ENCODE measurements around the gene MRPS2. TPM values are rescaled to one million over a fixed set of nuclear protein-coding genes. Genes with fewer than 3 reads are reported as not detected.

MRPS2 gene
- total RNA-seq, 1 donor from 2014 or later: 23.4 TPM

GRCh38 chr9:135494791-135495559 is 5.5 kb upstream of the MRPS2 start:
- peaks cover 2% of the 10 kb centered on the region for H3K36me3 Mint-ChIP-seq
- Histone ChIP-seq H3K9ac (no peak overlapping the region), H3K4me3 (no peak overlapping the region), H3K9me3 (ENCODE audit: low read depth) (no peaks in the 10 kb centered on the region), H3K4me2 (no peak overlapping the region), H3K4me1 (no peaks in the 10 kb centered on the region), H3K27ac (no peak overlapping the region), H3F3A (ENCODE audit: low read depth) (peaks cover 10% of the 10 kb centered on the region), H3K27me3 (peaks cover 12% of the 10 kb centered on the region), H3K36me3 (no peaks in the 10 kb centered on the region), H4K20me1 (ENCODE audit: low read depth) (peaks cover 11% of the 10 kb centered on the region), H2AFZ (replicated peaks) (no peak overlapping the region), H3K79me2 (ENCODE audit: low read depth) (no peaks in the 10 kb centered on the region)
- H3K9me3 Mint-ChIP-seq: no peaks in the 10 kb centered on the region
- H3K4me3 Mint-ChIP-seq: no peak overlapping the region
- H3K4me1 Mint-ChIP-seq: peaks cover 6% of the 10 kb centered on the region
- TF ChIP-seq CTCF (IDR thresholded peaks at IDR 0.05) (no peak), EZH2phosphoT487 (IDR thresholded peaks at IDR 0.05) (no peak), EZH2 (IDR thresholded peaks at IDR 0.05) (no peak)
- H3K27me3 Mint-ChIP-seq (ENCODE audit: insufficient read depth, low read depth): no peaks in the 10 kb centered on the region
- no peak overlapping the region for H3K27ac Mint-ChIP-seq
- no peak for DNase-seq (ENCODE audit: low spot score)

GRCh38 chr9:135498381-135499126 is 1.9 kb upstream of the MRPS2 start:
- Histone ChIP-seq H3K27ac (no peak overlapping the region), H3K4me3 (no peak overlapping the region)

More at GRCh38 chr9:135498381-135499126, 1.9 kb upstream of the MRPS2 start:
- peaks cover 18% of the 10 kb centered on the region for H3K4me1 Mint-ChIP-seq
- TF ChIP-seq CTCF (IDR thresholded peaks at IDR 0.05) (no peak), EZH2 (IDR thresholded peaks at IDR 0.05) (no peak), EZH2phosphoT487 (IDR thresholded peaks at IDR 0.05) (no peak)
- H3K9me3 Mint-ChIP-seq: no peaks in the 10 kb centered on the region
- Histone ChIP-seq H3K9me3 (ENCODE audit: low read depth) (no peaks in the 10 kb centered on the region), H3K27me3 (peaks cover 12% of the 10 kb centered on the region), H3K4me2 (peak overlapping the region; percentile 79), H3K9ac (no peak overlapping the region), H3K79me2 (ENCODE audit: low read depth) (peaks cover 20% of the 10 kb centered on the region), H2AFZ (replicated peaks) (no peak overlapping the region), H3K36me3 (no peaks in the 10 kb centered on the region), H3F3A (ENCODE audit: low read depth) (peaks cover 10% of the 10 kb centered on the region), H3K4me1 (peaks cover 9% of the 10 kb centered on the region), H4K20me1 (ENCODE audit: low read depth) (peaks cover 28% of the 10 kb centered on the region)
- H3K4me3 Mint-ChIP-seq: peak overlapping the region; percentile 87
- H3K36me3 Mint-ChIP-seq: peaks cover 6% of the 10 kb centered on the region
- no peaks in the 10 kb centered on the region for H3K27me3 Mint-ChIP-seq (ENCODE audit: insufficient read depth, low read depth)
- no peak overlapping the region for H3K27ac Mint-ChIP-seq
- no peak for DNase-seq (ENCODE audit: low spot score)

Measured in neural progenitor cell (in vitro differentiated cells).